ENCODE data around the gene LHPP.

Gene LHPP

GRCh38 chr10:124448696-124449169, 12.9 kb upstream of the LHPP start:
- DNase-seq: no peak

DNA sequence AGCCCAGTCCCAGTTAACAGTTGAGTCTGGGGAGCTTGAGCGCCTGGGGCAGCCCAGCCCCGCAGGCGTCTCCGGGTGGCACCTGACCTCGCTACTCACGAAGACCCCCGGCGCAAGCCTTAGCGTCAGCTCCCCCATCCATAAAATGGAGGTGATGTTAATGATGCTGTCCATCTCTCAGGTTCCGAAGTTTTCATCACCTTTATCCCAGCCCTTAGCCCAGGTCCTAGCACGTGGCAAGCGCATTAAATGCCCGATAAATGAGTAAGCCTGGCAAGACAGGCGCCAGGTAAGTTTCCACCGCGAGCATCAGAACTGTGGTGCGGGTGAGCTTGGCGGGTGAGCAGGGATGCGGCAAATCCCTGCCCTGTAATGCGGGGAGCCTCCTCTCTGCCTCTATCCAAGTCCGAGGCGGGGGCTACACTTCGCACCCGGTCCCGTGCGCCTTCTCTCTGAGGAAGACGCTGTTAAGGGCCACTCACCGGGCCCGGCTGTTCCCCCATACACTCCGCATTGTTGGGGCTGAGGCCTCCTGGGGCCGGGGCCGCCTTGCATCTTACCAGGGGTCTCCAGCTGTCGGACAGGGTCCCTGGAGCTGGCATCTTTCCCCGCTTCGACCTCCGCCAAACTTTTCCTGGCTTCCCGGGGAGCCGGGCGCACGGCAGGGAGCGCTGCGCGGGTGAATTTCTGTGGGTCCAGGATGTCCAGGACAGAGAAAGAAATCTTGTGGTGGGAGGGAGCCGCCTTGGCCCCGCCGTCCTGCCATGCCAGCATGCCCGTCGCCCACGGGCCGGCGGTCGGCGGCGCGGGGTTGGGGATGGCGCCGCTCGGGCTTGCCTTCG, 12.2 kb upstream of the LHPP start:
- no peak for DNase-seq

- no peak for DNase-seq
Observed at GRCh38 chr10:124450012-124450782, 11.4 kb upstream of the LHPP start, which contains the start of gene NKX1-2. NKX1-2 (minus strand) TSS chr10:124450035; CDS start chr10:124449943, 92 bp downstream.

GRCh38 chr10:124450783-124451057, 10.9 kb upstream of the LHPP start:
- DNase-seq: no peak

DNA sequence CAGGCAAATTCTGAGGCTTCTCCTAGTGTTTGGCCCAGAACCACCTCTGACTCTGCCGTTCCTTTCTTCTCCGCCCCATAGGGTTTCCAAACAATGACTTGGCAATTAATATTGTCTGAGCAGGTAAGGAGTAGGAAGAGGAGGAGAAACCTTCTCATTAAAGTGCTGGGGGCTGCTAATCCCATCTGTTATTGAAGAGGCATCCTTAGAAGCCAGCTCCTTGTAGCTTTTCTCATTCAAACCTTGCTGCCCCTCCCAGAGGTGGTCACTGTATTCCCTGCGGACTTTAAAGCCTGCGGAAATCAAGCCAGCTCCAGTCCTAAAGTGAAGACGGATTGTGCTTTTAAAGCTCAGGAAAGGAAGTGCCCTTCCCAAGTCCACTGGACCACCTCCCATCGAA, 10.3 kb upstream of the LHPP start:
- DNase-seq: no peak

DNA sequence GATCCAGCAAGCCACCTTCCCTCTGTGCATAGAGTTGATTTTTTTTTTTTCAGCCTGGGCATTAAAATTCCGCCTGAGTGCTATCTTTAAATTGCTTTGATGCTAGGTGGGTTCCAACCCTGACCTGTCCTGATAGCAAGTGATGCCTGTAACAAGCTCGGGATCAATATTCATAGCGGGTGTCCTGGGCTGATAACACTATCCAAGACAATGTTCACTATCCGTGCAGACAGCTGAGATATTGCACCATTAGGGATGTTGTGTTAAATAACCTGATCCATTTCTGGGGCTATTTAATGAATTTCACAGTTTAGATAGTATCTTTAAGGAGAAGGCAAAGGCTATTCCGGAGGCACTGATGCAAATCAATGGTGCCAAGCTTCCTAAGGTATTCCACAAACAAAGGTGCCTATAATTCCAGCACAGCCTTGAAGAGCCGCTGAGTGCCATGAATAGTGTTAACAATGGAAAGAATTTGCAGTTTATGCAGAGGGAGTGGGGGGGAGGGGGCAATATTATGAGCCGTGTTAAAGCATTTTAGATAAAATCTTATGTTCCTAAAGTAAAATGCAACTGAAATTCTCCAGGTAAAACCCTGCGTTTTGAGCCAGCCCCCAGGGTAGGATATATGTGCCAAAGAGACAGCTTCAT, 7.5 kb upstream of the LHPP start:
- no peak for DNase-seq

- no peak for DNase-seq
Observed at GRCh38 chr10:124455441-124455840, 6.2 kb upstream of the LHPP start.

DNA sequence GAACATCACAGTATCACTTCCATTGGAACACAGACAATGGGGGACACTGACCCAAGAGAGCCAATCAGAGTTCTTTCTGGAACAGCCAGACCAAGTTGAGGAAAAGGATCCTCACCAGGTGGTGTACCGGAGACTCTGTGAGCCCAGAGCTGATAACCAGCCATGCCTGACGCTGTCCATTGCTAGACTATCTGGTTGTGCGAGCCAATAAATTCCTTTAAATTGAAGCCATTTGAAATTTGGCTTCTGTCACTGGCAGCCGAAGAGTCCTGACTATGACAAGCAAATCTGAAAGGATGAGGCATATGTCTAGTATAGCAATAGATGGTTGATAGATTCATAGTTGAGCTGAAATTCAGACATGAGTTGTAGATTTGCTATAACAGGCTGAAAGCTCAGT, 3.1 kb upstream of the LHPP start:
- DNase-seq: no peak

DNA sequence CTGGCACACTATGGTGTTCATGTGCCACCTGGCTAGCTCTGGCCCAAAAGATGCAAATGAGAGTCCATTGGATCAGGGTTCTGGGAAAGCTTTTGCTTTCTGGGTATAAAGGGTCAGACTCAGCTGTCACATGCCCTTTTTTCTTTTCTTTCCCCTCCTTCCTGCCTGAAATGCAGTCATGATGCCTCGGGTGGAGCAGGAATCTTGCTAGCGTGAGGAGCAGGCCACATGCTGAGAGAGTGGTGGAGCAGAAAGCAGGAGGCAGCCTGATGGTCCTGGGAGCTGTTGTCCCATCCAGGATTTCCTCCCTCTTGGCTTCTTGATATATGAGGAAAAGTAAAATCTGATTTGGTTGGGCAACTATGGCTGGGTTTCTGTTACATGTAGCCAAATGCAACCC, 2.7 kb upstream of the LHPP start:
- DNase-seq: no peak

DNA sequence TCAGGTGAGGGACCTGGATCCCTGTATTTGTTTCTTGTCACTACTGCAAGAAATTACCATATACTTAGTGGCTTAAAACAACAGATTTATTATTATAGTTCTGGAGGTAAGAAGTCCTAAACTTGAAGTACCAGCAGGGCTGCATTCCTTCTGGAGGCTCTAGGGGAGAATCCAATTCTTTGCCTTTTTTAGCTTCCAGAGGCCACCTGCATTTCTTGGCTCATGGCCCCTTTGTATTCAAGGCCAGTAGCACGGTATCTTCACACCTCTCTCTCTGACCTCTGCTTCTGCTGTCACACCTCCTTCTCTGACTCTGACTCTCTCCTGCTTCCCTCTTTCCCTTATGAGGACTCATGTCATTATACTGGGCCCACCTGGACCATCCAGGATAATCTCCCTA, 2.2 kb upstream of the LHPP start:
- DNase-seq: no peak

DNA sequence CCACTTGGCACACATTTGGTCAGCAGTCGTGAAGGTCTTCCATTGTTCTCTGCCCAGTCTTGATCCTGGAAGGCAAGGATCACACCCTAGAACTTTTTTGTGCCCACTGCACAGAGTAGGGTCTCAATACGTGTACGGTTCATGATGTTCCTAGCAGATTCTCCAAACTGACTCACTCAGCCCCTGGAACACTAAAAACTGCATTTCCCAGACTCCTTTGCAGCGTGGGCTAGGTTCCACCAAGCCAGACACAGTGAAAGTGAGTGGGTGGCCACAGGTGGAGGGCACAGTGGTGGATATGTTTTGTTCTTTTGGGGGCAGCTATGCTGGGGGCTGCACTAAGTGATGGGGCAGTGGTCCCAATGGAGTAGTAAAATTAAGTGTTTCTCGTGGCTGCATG, 1.5 kb upstream of the LHPP start:
- no peak for DNase-seq

DNA sequence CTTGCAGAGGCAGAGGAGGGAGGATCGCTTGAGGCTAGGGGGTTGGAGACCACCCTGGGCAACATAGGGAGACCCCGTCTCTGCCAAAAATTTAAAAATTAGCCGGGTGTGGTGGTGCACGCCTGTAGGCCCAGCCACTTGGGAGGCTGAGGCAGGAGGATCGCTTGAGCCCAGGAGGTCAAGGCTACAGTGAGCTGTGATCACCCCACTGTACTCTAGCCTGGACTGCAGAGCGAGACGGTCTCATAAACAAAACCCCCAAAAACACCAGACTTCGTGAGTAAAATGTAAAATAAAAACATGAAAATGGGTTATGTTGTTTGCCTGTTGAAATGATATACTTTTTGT, 699 bp downstream of the LHPP start:
- DNase-seq: no peak

DNA sequence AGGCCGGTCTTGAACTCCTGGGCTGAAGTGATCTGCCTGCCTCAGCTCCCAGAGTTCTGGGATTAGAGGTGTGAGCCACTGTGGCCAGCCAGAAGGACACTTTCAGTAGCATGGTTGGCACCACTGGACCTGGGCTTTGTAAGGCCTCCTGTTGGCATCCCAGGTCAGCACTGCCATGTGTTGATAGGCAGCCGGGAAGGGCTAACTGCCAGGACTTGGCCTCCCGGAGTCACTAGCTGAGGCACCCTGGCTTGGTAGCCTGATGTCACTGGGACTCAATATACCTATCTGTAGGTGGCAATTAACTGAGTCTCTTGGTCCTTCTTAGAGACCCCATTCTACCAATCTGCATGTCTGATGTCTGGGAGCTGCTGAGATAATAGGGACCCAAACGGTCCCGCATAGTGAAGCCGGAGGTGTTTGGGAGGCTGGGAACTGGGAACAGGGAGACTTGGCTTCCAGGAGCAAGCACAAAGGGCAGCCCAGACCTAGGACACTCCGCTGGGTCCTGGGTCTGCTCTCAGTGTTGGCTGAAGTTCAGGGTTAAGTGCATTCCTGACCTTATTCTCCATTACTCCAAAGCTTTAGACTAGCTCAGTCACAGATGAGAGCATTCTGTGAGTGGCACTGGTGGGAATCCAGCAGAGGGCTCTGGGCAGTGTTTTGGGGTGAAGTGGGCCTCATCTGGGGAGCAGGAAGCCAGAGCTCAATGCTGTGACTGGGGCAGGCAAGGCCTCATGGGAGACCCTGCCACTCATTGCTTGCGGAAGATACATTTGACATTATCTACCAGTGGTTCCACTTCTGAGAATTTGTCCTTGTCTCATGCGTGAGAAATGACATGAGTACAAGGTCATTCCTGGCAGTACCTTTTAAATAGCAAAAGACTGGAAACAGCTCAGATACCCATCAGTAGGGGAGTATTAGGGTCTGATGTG, 2.7 kb downstream of the LHPP start:
- DNase-seq: no peak

DNA sequence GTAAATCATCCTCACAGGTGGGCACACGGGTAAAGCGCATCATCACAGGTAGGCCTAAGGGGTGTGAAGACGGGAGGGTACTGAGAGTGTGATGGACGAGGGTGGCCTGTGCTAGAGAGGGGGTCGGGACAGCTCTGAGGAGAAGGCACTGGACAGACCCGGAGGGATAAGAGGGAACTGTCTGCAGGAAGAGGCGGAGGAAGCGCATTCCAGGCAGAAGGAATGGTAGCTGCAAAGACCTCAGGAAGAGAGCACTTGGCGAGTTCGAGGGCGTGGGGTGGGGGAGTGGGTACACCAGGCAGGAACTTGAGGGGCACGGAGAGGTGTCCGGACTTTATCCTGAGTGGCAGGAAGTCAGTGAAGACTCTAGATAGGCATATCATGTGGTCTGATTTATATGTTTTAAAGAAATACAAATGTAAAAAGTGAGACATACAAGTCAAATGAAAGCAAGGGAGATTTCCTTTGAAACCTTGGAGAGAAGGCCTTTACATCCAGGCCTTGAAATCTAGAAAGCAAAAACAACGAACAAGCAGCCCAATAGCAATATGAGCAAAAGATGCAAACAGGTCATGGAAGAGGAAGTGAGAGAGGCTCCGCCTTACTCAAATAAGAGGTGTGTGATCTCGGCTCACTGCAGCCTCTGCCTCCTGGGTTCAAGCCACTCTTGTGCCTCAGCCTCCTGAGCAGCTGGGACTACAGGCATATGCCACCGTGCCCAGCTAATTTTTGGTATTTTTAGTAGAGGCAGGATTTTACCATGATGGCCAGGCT, 3.6 kb downstream of the LHPP start:
- DNase-seq: no peak

DNA sequence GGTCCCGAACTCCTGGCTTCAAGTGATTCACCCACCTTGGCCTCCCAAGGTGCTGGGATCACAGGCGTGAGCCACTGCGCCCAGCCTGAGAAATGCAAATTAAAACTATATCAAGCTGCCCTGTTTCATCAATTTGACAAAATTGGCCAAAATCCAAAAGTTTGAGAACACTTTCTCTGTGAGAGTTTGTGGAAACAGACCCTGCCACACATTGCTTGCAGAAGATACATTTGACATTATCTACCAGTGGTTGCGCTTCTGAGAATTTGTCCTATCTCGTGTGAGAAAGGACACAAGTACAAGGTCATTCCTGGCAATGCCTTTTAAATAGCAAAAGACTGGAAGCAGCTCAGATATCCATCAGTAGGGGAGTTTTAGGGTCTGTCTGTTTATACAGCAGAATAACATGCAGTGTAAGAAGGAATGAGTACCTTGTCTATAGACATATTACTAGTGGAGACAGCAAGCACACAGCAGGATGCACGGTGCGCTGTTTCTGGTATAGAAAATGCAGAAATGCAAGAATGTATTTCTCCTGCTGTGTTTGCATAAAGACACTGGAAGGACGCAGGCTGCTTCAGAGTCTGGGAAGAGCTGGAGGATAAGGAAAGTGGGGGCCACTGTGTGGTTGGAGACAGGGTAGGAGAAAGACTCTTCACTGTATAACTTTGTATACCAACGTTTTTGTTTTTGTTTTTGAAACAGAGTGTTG, 4.3 kb downstream of the LHPP start:
- DNase-seq: no peak

GRCh38 chr10:124467165-124467564, 5.5 kb downstream of the LHPP start:
- DNase-seq: no peak

GRCh38 chr10:124468624-124469023, 7.0 kb downstream of the LHPP start:
- DNase-seq: no peak

- DNase-seq: no peak
Observed at GRCh38 chr10:124469956-124470484, 8.4 kb downstream of the LHPP start.

DNA sequence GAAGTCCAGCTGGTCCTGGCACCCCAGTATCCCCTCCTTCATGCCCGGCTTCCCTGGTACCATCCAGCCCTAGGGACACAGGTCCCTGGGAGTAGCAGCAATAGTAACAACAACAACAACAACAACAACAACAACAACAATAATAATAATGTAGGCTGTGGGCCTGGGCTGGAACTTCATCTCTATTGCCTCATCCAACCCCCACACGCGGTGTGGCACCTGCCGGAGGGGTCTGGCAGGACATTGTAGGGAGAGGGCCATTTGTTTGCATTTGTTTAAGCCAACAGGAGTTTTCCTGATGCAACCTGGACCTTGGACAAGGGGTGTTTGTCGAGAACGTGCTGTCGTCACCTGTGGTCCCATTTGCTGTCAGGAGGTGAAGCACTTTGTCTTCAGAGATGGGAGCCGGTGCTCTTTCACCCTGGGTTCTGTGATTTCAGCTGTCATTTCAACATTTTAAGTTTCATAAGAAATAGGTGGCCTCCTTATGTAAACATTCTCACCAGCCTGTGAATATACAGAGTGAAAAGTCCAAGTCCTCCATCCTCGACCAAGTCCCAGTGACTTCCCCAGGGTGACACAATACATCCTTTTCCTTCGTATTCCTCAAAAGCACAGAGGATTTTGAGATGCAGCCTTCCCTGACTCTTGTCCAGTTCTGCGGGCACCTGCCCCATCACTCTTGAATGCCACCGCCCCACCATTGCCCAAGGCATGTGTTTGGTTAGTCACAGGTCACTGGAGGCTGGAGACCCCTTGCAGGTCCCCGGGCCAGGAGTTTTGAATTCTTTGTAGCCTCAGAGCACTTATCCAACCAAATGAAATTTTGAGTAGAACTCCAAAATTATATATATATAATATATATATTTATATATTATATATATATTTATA, 9.2 kb downstream of the LHPP start:
- no peak for DNase-seq

GRCh38 chr10:124472071-124472470, 10.4 kb downstream of the LHPP start:
- DNase-seq: no peak

Data from NCI-H1436 (cell line).